Trophoblast cell (in vitro differentiated cells and primary cell): Measurements from ENCODE around the gene CELA3A.

Experiments used
- DNase-seq, 2 donors: peaks; one replicate each; pipeline ENCODE4 v3.0.0-alpha.2; 2016
- H2AFZ ChIP-seq: 2 replicates; pipeline ENCODE4 v1.6.1; 2013; ENCODE audit warnings: low read length, moderate library complexity, mild to moderate bottlenecking; ENCODE audit not compliant: insufficient read depth, poor library complexity
- H2AK5ac ChIP-seq: 2 replicates; pipeline ENCODE4 v1.6.1; 2013; ENCODE audit warnings: mild to moderate bottlenecking, low read length
- H2BK120ac ChIP-seq: 2 replicates; pipeline ENCODE4 v1.6.1; 2013; ENCODE audit warnings: low read length, mild to moderate bottlenecking, moderate library complexity; ENCODE audit not compliant: insufficient read depth, poor library complexity
- H2BK12ac ChIP-seq: 2 replicates; pipeline ENCODE4 v1.6.1; 2013; ENCODE audit warnings: mild to moderate bottlenecking, low read length, moderate library complexity
- H2BK5ac ChIP-seq: 2 replicates; pipeline ENCODE4 v1.6.1; 2013; ENCODE audit warnings: low read length, low read depth, moderate library complexity, mild to moderate bottlenecking; ENCODE audit not compliant: poor library complexity
- H3K14ac ChIP-seq: 2 replicates; pipeline ENCODE4 v1.6.1; 2013; ENCODE audit warnings: mild to moderate bottlenecking, low read length
- H3K18ac ChIP-seq: 2 replicates; pipeline ENCODE4 v1.6.1; 2013; ENCODE audit warnings: mild to moderate bottlenecking, low read length
- H3K23ac ChIP-seq: 2 replicates; pipeline ENCODE4 v1.6.1; 2013; ENCODE audit warnings: low read length
- H3K27ac ChIP-seq: 2 replicates; pipeline ENCODE4 v1.5.1; 2013; ENCODE audit warnings: low read depth, mild to moderate bottlenecking, inconsistent platforms, low read length, moderate library complexity
- H3K27me3 ChIP-seq: 2 replicates; pipeline ENCODE4 v1.6.1; 2013; ENCODE audit warnings: inconsistent platforms, mild to moderate bottlenecking, low read length, moderate library complexity; ENCODE audit not compliant: insufficient read depth
- H3K36me3 ChIP-seq, 2 experiments: 1 replicate in 1 of 2; 2 replicates in 1 of 2; pipeline ENCODE4 v1.6.1; 2013; ENCODE audit warnings: low read length in 2 of 2, mild to moderate bottlenecking in 2 of 2, moderate library complexity in 1 of 2; ENCODE audit not compliant: insufficient read depth in 2 of 2, control insufficient read depth in 1 of 2
- H3K4ac ChIP-seq: 2 replicates; pipeline ENCODE4 v1.6.1; 2013; ENCODE audit warnings: low read depth, mild to moderate bottlenecking, low read length, moderate library complexity
- H3K4me1 ChIP-seq, 2 experiments: 1 replicate in 1 of 2; 2 replicates in 1 of 2; pipeline ENCODE4 v1.6.1; 2013; ENCODE audit warnings: low read length in 2 of 2, mild to moderate bottlenecking in 2 of 2, moderate library complexity in 1 of 2; ENCODE audit not compliant: insufficient read depth in 2 of 2, control insufficient read depth in 1 of 2
- H3K4me2 ChIP-seq: 2 replicates; pipeline ENCODE4 v1.6.1; 2013; ENCODE audit warnings: inconsistent platforms, mild to moderate bottlenecking, low read length, moderate library complexity
- H3K4me3 ChIP-seq: 2 replicates; pipeline ENCODE4 v1.5.1; 2013; ENCODE audit warnings: mild to moderate bottlenecking, low read depth, low read length, inconsistent platforms
- H3K79me1 ChIP-seq: one replicate; pipeline ENCODE4 v1.6.1; 2013; ENCODE audit warnings: low read length
- H3K79me2 ChIP-seq: 2 replicates; pipeline ENCODE4 v1.6.1; 2013; ENCODE audit warnings: low read length, mild to moderate bottlenecking; ENCODE audit not compliant: control insufficient read depth, insufficient read depth, poor library complexity
- H3K9ac ChIP-seq: 2 replicates; pipeline ENCODE4 v1.6.1; 2013; ENCODE audit warnings: mild to moderate bottlenecking, low read length
- H3K9me3 ChIP-seq: 2 replicates; pipeline ENCODE4 v1.6.1; 2013; ENCODE audit warnings: low read depth, mild to moderate bottlenecking, control low read depth, inconsistent platforms, low read length; ENCODE audit not compliant: insufficient read depth
- H4K12ac ChIP-seq: 2 replicates; pipeline ENCODE4 v1.6.1; 2013; ENCODE audit warnings: low read depth, mild to moderate bottlenecking, low read length, moderate library complexity
- H4K8ac ChIP-seq: 2 replicates; pipeline ENCODE4 v1.6.1; 2013; ENCODE audit warnings: low read depth, mild to moderate bottlenecking, low read length, moderate library complexity
- H4K91ac ChIP-seq: one replicate; pipeline ENCODE4 v1.6.1; 2013; ENCODE audit warnings: low read depth, mild to moderate bottlenecking, low read length, moderate library complexity
- WGBS: extraction: QIAGEN DNeasy Blood & Tissue Kit; methylation state at CpG from one replicate; pipeline ENCODE4 v1.1.7; 2013; ENCODE audit warnings: missing lambda C conversion rate; ENCODE audit not compliant: insufficient read length, insufficient coverage; ENCODE audit errors: extremely low coverage; 5-methylcytosine and 5-hydroxymethylcytosine counted together

The CELA3A gene

GRCh38 chr1:22040286-22040623 lies 38.8 kb downstream of the CELA3A start:
- no peak overlapping the region for H2BK120ac ChIP-seq
- WGBS, result no CpG with 5 or more reads among the region's 5 CpGs
- no peak overlapping the region for H2BK12ac ChIP-seq
- H3K9me3 ChIP-seq, result no peaks in the 10 kb centered on the region
- H4K12ac ChIP-seq, result no peak overlapping the region
- no peak overlapping the region for H2BK5ac ChIP-seq
- no peak overlapping the region for H3K4me2 ChIP-seq
- no peaks in the 10 kb centered on the region for H3K36me3 ChIP-seq
- H3K27me3 ChIP-seq, result no peaks in the 10 kb centered on the region
- H3K18ac ChIP-seq, result no peak overlapping the region
- no peak for DNase-seq
- no peak overlapping the region for H3K4me3 ChIP-seq
- no peak overlapping the region for H3K27ac ChIP-seq
- H3K79me1 ChIP-seq, result no peaks in the 10 kb centered on the region
- no peak overlapping the region for H3K9ac ChIP-seq
- H3K4me1 ChIP-seq, result peaks cover 5 to 12% of the 10 kb centered on the region in 2 experiments
- no peak overlapping the region for H2AK5ac ChIP-seq
- no peak overlapping the region for H4K8ac ChIP-seq
- no peak overlapping the region for H3K14ac ChIP-seq
- H3K4ac ChIP-seq, result no peak overlapping the region
- H4K91ac ChIP-seq, result no peak overlapping the region
- no peaks in the 10 kb centered on the region for H3K79me2 ChIP-seq
- no peak overlapping the region for H2AFZ ChIP-seq
- H3K23ac ChIP-seq, result no peak overlapping the region

DNA sequence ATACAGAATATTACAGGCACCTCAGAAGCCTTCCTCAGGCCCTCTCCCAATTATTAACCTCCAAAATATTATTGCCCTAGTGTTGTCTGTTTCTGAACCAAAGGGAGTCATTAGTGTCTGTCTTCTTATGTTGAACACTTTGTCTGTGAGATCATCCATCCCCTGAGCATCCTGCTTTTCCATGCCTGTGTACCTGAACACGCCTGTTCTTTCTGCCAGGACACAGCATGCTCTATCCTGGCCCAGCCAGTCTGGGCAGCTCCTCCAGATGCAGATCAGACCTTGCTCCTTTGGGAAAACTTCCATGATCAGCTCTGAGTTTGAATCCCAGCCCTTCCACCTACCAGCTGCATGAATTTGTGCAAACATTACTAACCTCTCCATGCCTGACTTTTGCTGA lies 40.0 kb downstream of the CELA3A start:
- no peak overlapping the region for H2BK12ac ChIP-seq
- no peak overlapping the region for H4K91ac ChIP-seq
- H3K4me1 ChIP-seq, result peaks cover 5 to 12% of the 10 kb centered on the region in 2 experiments
- no peak overlapping the region for H3K18ac ChIP-seq
- no peak overlapping the region for H3K14ac ChIP-seq
- H3K27me3 ChIP-seq, result no peaks in the 10 kb centered on the region
- no peak overlapping the region for H3K4me3 ChIP-seq
- no peak overlapping the region for H3K23ac ChIP-seq
- no peaks in the 10 kb centered on the region for H3K36me3 ChIP-seq
- no peak overlapping the region for H3K9ac ChIP-seq
- H2BK5ac ChIP-seq, result no peak overlapping the region
- H3K27ac ChIP-seq, result no peak overlapping the region
- H2AFZ ChIP-seq, result no peak overlapping the region
- H3K9me3 ChIP-seq, result no peaks in the 10 kb centered on the region
- no peak overlapping the region for H3K4ac ChIP-seq
- H2AK5ac ChIP-seq, result no peak overlapping the region
- no peak for DNase-seq
- H3K4me2 ChIP-seq, result no peak overlapping the region
- H3K79me1 ChIP-seq, result no peaks in the 10 kb centered on the region
- no peaks in the 10 kb centered on the region for H3K79me2 ChIP-seq
- H2BK120ac ChIP-seq, result no peak overlapping the region
- H4K12ac ChIP-seq, result no peak overlapping the region
- no CpG with 5 or more reads among the region's 1 CpG for WGBS
- H4K8ac ChIP-seq, result no peak overlapping the region

DNA sequence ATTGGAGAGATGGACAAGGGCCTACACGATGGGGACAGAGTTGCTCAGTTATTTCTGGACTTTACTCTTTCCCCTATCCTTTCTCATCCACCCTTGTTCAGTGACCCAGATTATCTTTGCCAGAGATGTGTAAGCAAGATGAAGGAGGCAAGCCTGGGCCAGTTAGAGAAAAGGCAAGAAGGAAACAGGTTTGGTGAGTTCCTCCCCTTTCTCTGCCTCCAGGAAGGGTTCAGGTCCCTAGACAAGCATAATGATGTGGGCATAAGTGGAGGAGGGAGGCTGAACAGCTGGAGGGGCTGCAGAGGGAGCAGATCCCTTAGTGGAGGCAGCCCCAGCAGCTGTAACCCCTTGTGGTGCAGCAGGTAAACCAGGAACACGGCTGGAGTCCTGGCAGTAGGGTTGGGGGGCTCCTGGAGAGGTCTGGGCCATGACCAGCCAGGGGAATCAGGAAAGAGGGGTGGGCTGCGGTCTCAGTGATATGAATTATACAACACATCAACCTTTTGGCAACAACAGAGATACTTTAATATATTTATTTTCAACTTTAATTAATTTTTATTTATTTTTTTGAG lies 41.8 kb downstream of the CELA3A start:
- H3K4me1 ChIP-seq, result peaks cover 5 to 12% of the 10 kb centered on the region in 2 experiments
- no peaks in the 10 kb centered on the region for H3K36me3 ChIP-seq
- H3K79me1 ChIP-seq, result no peaks in the 10 kb centered on the region
- no peak overlapping the region for H3K4ac ChIP-seq
- H3K23ac ChIP-seq, result no peak overlapping the region
- H3K18ac ChIP-seq, result no peak overlapping the region
- no CpG with 5 or more reads among the region's 3 CpGs for WGBS
- peak overlapping the region; percentile 42 for H2BK5ac ChIP-seq
- no peaks in the 10 kb centered on the region for H3K79me2 ChIP-seq
- no peak overlapping the region for H3K14ac ChIP-seq
- no peak overlapping the region for H3K4me3 ChIP-seq
- no peak overlapping the region for H3K4me2 ChIP-seq
- peak overlapping the region; percentile 37 for H4K8ac ChIP-seq
- no peak overlapping the region for H4K12ac ChIP-seq
- DNase-seq, result peak; percentile 80 to 87
- peak overlapping the region; percentile 21 for H3K27ac ChIP-seq
- H2BK120ac ChIP-seq, result no peak overlapping the region
- no peaks in the 10 kb centered on the region for H3K9me3 ChIP-seq
- H2AK5ac ChIP-seq, result no peak overlapping the region
- H3K9ac ChIP-seq, result no peak overlapping the region
- H2BK12ac ChIP-seq, result no peak overlapping the region
- H4K91ac ChIP-seq, result peak overlapping the region; percentile 57
- H2AFZ ChIP-seq, result no peak overlapping the region
- H3K27me3 ChIP-seq, result no peaks in the 10 kb centered on the region

DNA sequence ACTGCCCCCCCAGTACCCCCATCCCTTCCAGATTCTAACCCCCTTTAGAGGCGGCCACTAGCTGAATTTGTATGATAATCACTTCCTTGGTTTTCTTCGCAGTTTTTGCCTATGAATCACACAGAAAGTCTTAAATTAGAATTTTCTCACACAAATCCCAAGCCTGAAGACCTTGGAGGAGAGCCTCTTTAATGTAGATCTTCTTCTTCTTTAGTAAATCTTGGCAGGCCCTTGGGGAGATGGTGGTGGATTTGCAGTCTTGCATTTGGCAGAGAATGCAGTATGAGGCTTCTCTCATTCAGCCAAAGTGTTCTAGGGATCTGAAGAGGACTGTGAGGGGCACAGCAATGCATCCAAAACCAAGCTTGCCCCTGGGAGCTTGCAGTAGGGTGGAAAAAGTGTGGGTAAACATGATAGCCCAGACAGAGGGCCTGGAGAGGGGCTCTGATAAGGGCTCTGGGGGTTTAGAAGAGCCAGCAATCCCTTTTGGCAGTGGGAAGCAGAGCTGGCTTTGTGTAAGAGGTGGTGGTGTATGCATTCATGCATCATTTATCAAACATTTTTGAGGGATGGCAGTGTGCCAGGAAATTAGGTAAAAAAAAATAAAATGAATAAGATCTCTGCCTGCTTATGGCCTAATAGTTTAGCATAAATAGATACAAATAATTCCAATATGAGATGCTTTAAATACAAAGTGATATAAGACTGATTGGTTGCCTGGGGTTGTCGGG lies 43.4 kb downstream of the CELA3A start:
- no peak overlapping the region for H3K18ac ChIP-seq
- no peaks in the 10 kb centered on the region for H3K27me3 ChIP-seq
- H2BK12ac ChIP-seq, result no peak overlapping the region
- H3K4me1 ChIP-seq, result peaks cover 5 to 8% of the 10 kb centered on the region in 2 experiments
- no peak overlapping the region for H4K91ac ChIP-seq
- H2AFZ ChIP-seq, result no peak overlapping the region
- no peak overlapping the region for H3K9ac ChIP-seq
- H3K4ac ChIP-seq, result no peak overlapping the region
- H3K14ac ChIP-seq, result no peak overlapping the region
- no CpG with 5 or more reads among the region's 3 CpGs for WGBS
- no peaks in the 10 kb centered on the region for H3K79me1 ChIP-seq
- no peak for DNase-seq
- H3K9me3 ChIP-seq, result no peaks in the 10 kb centered on the region
- no peaks in the 10 kb centered on the region for H3K79me2 ChIP-seq
- H2BK5ac ChIP-seq, result no peak overlapping the region
- H2AK5ac ChIP-seq, result peak overlapping the region; percentile 64
- no peak overlapping the region for H4K8ac ChIP-seq
- no peak overlapping the region for H3K4me2 ChIP-seq
- no peaks in the 10 kb centered on the region for H3K36me3 ChIP-seq
- no peak overlapping the region for H2BK120ac ChIP-seq
- no peak overlapping the region for H3K4me3 ChIP-seq
- no peak overlapping the region for H4K12ac ChIP-seq
- H3K27ac ChIP-seq, result no peak overlapping the region
- no peak overlapping the region for H3K23ac ChIP-seq
